ENCODE data around the gene TCF7L2.

Gene TCF7L2

GRCh38 chr10:113068178-113068890, 118.3 kb downstream of the TCF7L2 start:
- DNase-seq: no peak

DNA sequence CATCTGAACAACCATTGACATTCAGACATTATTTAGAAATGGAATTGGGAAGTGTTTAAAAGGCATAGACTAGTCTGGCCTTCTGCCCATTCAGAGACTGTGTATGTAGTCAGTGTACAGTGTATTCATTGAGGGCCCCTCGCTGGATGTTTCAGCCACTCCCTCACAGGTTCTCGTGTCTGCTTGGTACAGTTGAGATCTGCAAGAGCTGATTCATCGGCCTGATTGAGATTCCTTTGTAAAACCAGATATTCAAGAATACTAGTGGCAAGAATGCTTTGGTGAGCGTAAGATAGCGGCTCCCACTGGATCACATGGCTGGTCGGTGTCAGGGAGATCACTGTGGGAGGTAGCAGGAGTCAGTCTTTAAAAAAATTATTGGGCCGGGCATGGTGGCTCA, 119.5 kb downstream of the TCF7L2 start:
- no peak for DNase-seq

- DNase-seq: no peak
Measured at GRCh38 chr10:113071446-113071845, 121.4 kb downstream of the TCF7L2 start.

- no peak for DNase-seq
Measured at GRCh38 chr10:113073549-113074189, 123.6 kb downstream of the TCF7L2 start.

GRCh38 chr10:113076949-113077348, 126.9 kb downstream of the TCF7L2 start:
- no peak for DNase-seq

- no peak for DNase-seq
Measured at GRCh38 chr10:113078282-113078907, 128.3 kb downstream of the TCF7L2 start.

GRCh38 chr10:113080061-113080924, 130.2 kb downstream of the TCF7L2 start:
- no peak for DNase-seq

- no peak for DNase-seq
Measured at GRCh38 chr10:113080925-113081229, 130.8 kb downstream of the TCF7L2 start.

- no peak for DNase-seq
Measured at GRCh38 chr10:113084031-113084430, 134.0 kb downstream of the TCF7L2 start.

DNA sequence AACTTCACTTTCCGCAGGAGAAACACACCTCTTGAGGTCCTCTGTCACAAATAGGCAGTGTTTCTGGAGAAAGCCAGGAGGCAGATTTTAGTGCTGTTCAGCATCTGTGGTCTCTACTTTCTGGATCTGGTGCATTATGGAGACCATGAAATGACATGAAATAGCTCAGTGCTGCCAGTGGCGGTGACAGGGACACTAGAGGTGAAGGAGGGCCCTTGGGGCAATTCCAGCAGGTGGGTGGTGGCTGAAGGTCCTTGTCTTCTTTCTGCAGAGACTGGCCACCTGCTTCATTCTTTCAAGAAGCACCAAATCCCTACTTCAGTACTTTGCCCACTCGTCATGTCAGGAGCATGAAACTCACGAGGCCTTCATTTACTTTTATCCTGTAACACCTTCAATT, 135.7 kb downstream of the TCF7L2 start:
- DNase-seq: no peak

- no peak for DNase-seq
Measured at GRCh38 chr10:113086282-113086681, 136.2 kb downstream of the TCF7L2 start.

DNA sequence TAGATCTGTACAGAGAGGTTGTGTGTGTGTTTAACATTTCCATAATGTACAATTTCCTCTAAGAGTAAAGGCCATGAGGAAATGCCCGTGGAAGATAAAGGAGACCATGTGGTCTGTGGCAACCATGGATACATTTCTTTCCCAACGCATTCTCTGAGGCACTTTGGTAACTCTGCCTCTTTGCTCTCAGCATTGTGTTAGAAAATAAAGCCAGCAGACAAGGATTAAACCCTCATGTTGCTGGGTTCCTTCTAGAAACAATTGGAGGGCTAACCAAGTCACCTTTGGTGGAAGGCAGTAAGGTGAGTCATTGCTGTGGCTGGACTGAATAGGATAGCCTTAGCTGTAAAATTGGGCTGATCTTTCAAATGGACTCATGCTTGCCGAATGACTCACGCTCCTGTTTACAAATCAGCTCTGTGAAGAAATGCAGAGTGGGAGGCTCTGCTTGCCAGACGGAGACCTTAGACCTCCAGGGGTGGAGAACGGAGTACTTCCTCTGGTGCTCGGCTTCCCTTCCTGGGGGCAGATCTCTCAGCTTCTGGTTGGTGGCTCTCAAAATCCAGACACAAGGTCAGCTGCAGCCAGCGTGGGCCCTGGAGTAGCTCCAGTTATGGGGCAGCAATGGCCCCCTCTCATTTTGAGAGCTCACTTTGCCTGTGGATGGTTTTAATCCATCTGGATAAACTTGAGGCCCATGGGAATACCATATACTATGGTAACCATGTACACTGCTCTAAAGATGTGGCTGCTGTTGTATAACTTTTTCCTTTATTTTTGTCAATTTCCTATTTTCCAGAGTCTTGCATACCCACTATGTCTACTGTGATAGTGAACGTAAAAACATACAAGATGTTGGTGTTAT, 137.3 kb downstream of the TCF7L2 start:
- DNase-seq: no peak

DNA sequence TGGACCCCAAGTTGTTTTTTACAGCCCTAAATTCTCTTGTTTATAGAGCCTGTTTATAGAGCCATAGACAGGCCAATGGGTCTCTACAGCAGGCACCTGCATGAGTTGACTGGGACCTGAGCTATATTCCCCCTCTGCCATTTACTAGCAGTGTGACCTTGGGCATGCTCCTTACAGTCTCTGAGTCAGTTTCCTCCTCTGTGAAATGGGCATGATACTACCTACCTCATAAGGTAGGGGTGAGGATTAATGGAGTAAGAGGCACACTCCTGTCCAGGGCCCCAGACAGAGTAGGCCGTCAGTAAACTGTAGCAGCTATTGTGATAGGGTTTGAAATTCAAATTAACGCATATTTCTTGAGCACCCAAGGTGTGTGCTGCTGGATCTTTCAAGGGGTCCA, 138.1 kb downstream of the TCF7L2 start:
- DNase-seq: no peak

DNA sequence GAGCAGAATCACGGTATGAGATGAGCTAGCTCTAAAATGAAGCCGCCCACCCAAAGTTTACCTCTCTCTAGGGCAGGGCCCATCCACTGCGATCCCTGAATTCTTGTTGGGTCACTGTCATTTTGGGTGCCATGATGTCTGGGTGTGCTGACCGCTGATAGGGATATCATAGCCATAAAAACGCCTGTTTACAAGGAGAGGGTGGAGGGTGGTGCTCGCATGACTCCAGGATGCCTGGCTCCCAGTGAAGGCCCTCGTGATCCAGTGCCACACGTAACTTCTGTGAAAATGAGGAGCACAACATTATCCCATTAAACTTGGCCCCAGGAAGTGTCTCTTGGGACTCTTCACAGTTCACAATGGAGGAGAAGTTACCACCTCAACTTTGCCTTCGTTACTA, 139.5 kb downstream of the TCF7L2 start:
- no peak for DNase-seq

DNA sequence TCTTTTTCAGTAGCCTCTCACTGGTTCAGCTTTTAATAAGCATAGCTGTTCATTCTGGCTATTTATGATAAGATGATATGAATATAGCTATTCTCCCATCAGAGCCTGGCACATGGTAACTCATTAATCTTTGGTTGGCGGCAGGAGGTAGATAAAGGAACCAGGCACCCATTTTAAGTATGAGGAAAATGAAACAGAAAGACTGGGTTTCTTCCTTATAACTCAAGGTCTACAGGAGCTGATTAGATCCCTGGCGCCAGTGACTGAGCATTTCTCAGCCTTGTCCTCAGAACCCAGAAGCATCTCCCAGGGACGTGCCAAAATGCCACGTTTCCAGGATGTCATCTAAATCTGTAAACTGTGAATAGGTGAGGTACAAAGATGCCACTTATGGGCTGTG, 141.9 kb downstream of the TCF7L2 start:
- DNase-seq: no peak

- DNase-seq: no peak
Measured at GRCh38 chr10:113093188-113094113, 143.4 kb downstream of the TCF7L2 start.

DNA sequence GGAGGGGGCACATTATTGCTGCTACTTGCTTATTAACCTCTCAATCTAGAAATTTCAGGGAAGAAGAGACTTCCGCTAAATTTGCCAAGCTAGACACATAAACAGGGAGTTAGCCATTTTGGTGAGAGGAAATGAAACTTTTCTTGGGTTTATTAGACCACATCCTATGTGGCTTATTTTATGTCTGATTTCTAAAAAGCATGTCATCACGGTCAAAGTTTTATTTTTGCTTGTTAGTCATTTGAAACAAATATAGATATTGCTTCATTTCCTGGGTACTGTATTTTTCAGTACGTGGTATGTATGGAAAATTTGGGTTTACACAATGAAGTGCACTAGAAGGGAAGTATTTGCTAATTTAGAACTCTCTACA, 144.1 kb downstream of the TCF7L2 start:
- DNase-seq: no peak

- DNase-seq: no peak
Measured at GRCh38 chr10:113095419-113096127, 145.5 kb downstream of the TCF7L2 start.

GRCh38 chr10:113096128-113096996, 146.3 kb downstream of the TCF7L2 start:
- no peak for DNase-seq

GRCh38 chr10:113097036-113097435, 147.0 kb downstream of the TCF7L2 start:
- DNase-seq: no peak

Data from DMS79 (cell line).